ENCODE results near the gene NINJ1. TPM values are rescaled to one million over a fixed set of nuclear protein-coding genes. Genes with fewer than 3 reads are reported as not detected.
"Not testable (repeated sequence)": the region's sequence is repeated elsewhere in the genome, so short reads cannot be mapped to it uniquely, and the experiment has no call there.

The NINJ1 gene
- total RNA-seq, 1 donor from 2014 or later, result 26.4 TPM

- peak; percentile 48 to 75 for DNase-seq (ENCODE audit: low read depth in 2 of 2)
Observed at GRCh38 chr9:93159601-93160471, 25.8 kb upstream of the NINJ1 start.

DNA sequence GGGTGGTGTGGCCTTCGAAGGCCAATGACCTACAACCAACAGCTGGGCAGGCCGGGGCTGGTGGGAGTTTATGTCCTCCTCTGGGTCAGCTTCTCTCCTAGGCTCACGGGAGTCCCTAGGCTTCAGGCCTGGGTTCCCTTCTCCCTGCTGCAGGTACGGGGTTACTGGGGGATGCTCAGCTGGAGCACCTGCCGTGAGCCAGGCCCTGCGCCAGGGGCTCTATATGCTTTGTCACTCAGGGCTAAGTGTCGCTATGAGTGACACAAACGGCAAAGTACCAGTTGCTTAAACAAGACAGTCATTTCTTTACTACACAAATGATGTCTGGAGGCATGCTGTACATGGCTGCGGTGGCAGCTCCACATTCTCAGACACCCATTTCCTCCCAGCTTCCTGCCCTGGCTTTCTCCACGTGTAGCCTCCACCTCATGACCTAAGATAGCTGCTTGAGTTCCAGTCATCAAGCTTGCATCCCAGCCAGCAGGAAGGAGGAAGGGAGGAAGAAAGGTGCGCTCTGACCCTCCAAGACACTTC is 22.5 kb upstream of the NINJ1 start:
- DNase-seq (ENCODE audit: low read depth in 2 of 2), result no peak

DNA sequence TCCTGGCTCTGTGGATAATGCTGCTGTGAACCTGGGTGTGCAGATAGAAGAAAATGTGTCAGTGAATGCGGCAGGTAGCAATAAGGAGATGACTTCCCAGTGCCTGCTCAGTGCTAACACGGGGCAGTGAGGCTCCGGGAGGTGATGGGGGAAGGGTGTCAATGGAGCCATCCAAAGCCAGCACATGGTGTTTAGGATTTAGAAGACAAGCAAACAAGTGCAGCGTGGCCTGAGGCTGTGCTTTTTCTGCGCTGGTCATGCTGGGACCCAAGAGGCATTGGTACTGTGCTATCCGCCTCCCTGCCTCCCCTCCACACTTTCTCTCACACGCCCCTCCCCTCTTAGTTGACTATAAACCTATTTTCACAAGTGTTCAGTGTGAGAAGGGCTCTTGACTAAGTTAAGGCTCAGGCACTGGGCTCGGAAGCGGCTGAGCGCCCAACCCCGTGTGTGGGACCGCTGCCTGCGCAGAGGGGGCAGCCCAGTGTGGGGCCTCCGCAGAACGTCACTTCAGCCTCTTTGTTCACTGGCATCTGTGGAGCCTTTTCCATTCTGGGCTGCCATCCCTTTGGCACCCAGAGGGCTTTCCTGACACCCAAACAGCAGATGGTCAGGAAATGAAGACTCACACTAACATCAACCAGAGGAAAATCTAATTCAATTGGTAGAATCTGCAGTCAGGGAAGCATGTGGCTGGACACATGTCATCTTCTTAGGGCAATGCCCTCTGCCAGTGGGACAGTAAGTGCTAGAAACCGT is 21.8 kb upstream of the NINJ1 start:
- DNase-seq (ENCODE audit: low read depth in 2 of 2), result no peak

DNA sequence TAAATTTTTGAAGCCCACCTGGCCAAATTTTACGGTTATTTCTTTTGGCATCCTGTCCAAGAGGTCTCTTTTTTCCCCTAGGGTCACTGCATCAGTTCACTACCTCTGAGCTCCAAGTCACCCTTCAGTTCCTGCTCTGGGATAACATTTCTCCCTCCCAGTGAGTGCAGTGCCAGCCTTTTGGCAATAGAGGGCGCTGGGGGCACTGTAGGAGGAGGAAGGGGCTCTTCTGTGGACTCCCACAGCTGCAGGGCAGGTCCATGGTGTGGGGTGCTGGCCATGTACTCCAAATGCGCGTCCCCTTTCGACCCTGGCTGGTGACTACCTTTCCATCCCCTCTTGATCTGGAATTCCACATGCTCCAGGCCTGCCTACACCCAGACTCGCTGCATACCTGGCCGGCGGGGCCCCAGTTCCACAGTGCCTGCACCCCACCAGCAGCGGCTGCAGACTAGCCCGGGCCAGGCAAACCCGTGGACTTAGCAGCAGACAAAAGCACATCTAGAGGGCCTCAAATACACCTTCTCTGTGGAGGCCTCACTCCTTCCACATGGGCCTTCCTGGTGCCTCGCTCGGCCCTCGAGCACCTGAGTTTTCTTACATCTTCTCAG is 20.3 kb upstream of the NINJ1 start:
- DNase-seq (ENCODE audit: low read depth in 2 of 2), result no peak

- DNase-seq (ENCODE audit: low read depth in 2 of 2), result no peak
Observed at GRCh38 chr9:93151097-93151784, 17.2 kb upstream of the NINJ1 start.

GRCh38 chr9:93149361-93149760 is 15.3 kb upstream of the NINJ1 start:
- DNase-seq (ENCODE audit: low read depth in 2 of 2), result no peak

- DNase-seq (ENCODE audit: low read depth in 2 of 2), result no peak
Observed at GRCh38 chr9:93148721-93149120, 14.7 kb upstream of the NINJ1 start.

GRCh38 chr9:93147632-93148031 is 13.6 kb upstream of the NINJ1 start:
- no peak for DNase-seq (ENCODE audit: low read depth in 2 of 2)

GRCh38 chr9:93146696-93147095 is 12.6 kb upstream of the NINJ1 start:
- not testable (repeated sequence) for DNase-seq (ENCODE audit: low read depth in 2 of 2)

GRCh38 chr9:93143830-93144530 is 9.9 kb upstream of the NINJ1 start:
- no peak for DNase-seq (ENCODE audit: low read depth in 2 of 2)

- DNase-seq (ENCODE audit: low read depth in 2 of 2), result no peak
Observed at GRCh38 chr9:93141771-93142483, 7.9 kb upstream of the NINJ1 start.

DNA sequence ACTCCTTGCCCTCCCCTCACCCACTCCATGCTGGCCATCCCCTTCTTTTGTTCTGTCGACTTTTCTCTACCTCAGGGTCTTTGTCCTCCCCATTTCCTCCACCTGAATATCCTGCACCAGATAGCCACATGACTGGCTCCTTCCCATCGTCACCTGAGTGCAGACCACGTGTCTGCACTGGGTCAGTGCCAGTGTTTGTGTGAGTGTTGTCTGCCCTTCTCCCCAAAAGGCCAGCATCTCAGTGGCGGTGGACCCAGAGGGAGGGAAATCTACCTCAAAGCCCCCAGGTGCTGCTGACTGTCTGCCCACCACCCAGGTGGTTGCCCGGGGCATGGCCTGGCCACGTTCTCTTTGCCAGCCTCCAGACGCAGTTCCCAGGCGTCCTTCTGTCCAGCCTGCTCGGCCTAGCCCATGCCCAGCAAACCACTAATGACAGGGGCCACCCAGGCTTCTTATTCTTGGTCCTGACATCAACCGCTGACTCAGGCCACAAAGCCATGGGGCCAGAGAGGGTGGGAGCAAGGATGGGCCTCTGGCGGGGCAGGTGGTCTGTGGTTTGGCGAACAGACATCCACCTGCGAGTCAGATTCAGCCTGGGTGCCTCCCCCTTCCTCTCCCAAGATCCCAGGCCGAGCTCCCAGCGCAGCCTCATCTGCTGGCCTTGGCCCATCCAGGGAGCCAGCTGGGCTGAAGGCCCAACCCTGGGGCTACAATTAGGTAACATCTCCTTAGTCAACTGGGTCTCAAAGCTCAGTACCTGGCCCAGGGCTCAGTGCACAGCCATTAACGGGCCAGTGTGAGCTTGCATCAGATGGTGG is 5.5 kb upstream of the NINJ1 start:
- no peak for DNase-seq (ENCODE audit: low read depth in 2 of 2)

DNA sequence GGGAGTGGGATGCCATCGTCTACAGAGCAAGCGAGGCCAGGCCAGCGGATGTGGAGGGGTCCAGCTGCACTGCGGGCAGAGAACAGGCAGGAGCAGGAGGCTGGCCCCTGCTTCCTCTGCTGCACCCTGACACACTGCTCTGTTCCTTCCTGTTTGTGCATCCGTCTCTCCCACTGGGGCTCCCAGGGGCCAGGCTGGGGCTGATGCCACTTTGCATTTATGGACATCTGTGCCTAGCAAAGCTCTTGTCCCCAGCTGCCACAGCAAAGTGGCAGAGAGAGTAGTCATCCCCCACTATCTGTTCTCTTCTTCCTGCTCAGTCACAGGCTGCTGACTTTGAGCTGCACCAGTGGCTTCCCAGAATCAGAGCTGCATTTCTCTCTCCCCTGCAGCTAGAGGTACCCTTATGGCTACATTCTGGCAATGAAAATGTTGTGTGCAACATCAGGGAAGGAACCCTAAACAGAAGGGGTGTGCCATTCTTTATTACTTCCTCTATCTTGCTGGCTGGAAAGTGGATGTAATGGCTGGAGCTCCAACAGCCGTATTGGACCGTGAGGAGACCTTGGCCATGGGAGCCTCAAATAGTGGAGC is 4.2 kb upstream of the NINJ1 start:
- no peak for DNase-seq (ENCODE audit: low read depth in 2 of 2)

- no peak for DNase-seq (ENCODE audit: low read depth in 2 of 2)
Observed at GRCh38 chr9:93137362-93137761, 3.3 kb upstream of the NINJ1 start.

GRCh38 chr9:93136011-93136440 is 2.0 kb upstream of the NINJ1 start:
- DNase-seq (ENCODE audit: low read depth in 2 of 2), result no peak

- no peak for DNase-seq (ENCODE audit: low read depth in 2 of 2)
Observed at GRCh38 chr9:93134740-93135444, 841 bp upstream of the NINJ1 start.

- peak in 1 of 2 donors; percentile 82 for DNase-seq (ENCODE audit: low read depth in 2 of 2)
Observed at GRCh38 chr9:93133681-93134014, 403 bp downstream of the NINJ1 start.

- peak in 1 of 2 donors; percentile 46 for DNase-seq (ENCODE audit: low read depth in 2 of 2)
Observed at GRCh38 chr9:93132946-93133680, 938 bp downstream of the NINJ1 start.

Measured in dermis microvascular lymphatic vessel endothelial cell (primary cell).